HCT116 (cell line): ENCODE data around the gene POLR3GL. TPM values are rescaled to one million over a fixed set of nuclear protein-coding genes. Genes with fewer than 3 reads are reported as not detected.
A peak's percentile ranks its signal among the peaks of the same experiment; 100 is the strongest.

Experiments
- ATAC-seq: fragments of 200-7000 bp; cut with Tn5 transposase; 2 replicates; pipeline ENCODE4 v1.9.1; 2020; ENCODE audit warnings: mild to moderate bottlenecking, moderate library complexity
- BruUV-seq: library from RNA; stranded (reverse); fragments of 400-500 nt; replicated peaks from 2 replicates; lab custom pipeline; 2021; lab: Mats Ljungman, UMichigan
- CTCF ChIA-PET: fragments of 300-600 bp; sonication (Branson Sonifier 250); formaldehyde crosslinking; loops from one replicate; lab custom pipeline; 2021; ENCODE audit warnings: antibody characterized with exemption; lab: Charles Lee
- POLR2A ChIA-PET: fragments of 300-600, 350-600 bp; sonication (Branson Sonifier 250); formaldehyde crosslinking; loops from one replicate; lab custom pipeline; 2021; ENCODE audit warnings: antibody characterized with exemption; lab: Charles Lee
- RAD21 ChIA-PET, 2 experiments: fragments of 300-600 bp; sonication (Branson Sonifier 250); formaldehyde crosslinking; loops; one replicate each; lab custom pipeline; 2023; ENCODE audit warnings: low total read pairs in 2 of 2; ENCODE audit not compliant: uncharacterized antibody in 2 of 2, unreplicated experiment in 2 of 2, low non-redundant PET in 1 of 2; lab: Charles Lee
- DNase-seq: peaks from one replicate; pipeline ENCODE4 v3.0.0-alpha.2; 2010; ENCODE audit warnings: low read depth, low spot score
- H2AFZ ChIP-seq: fragments of 200-600 bp; shearing (Covaris generic), sonication (generic); 2 replicates; pipeline ENCODE4 v1.6.1; 2017; ENCODE audit warnings: low read depth, mixed run types, mixed read lengths, antibody characterized with exemption, low read length; ENCODE audit not compliant: poor library complexity, severe bottlenecking
- H3K27ac ChIP-seq: 2 replicates; pipeline ENCODE4 v1.5.1; 2012; ENCODE audit warnings: low read depth, low read length
- H3K27me3 ChIP-seq: fragments of 200-600 bp; sonication (generic); 2 replicates; pipeline ENCODE4 v1.6.1; 2016; ENCODE audit warnings: mixed run types, low read length, mixed read lengths; ENCODE audit not compliant: insufficient read depth
- H3K36me3 ChIP-seq, 2 experiments: fragments of 200-500 bp in 1 of 2; fragments of 200-600 bp in 1 of 2; sonication (Bioruptor generic) in 1 of 2; sonication (generic) in 1 of 2; 2 replicates each; pipeline versions ENCODE4 v1.5.1 to v1.6.1; 2014 to 2016; ENCODE audit warnings: low read length in 2 of 2, inconsistent platforms in 1 of 2, mixed read lengths in 1 of 2, mixed run types in 1 of 2; ENCODE audit not compliant: insufficient read depth in 2 of 2, control insufficient read depth in 1 of 2
- H3K4me1 ChIP-seq, 2 experiments: fragments of 200-600 bp in 1 of 2; sonication (generic) in 1 of 2; 2 replicates each; pipeline versions ENCODE4 v1.5.1 to v1.6.1; 2012 to 2017; ENCODE audit warnings: low read length in 2 of 2, inconsistent platforms in 1 of 2, mild to moderate bottlenecking in 1 of 2, mixed read lengths in 1 of 2, mixed run types in 1 of 2, moderate library complexity in 1 of 2; ENCODE audit not compliant: insufficient read depth in 2 of 2, control insufficient read depth in 1 of 2
- H3K4me2 ChIP-seq: fragments of 200-600 bp; sonication (generic); 2 replicates; pipeline ENCODE4 v1.6.1; 2017; ENCODE audit warnings: mixed run types, low read length, mixed read lengths
- H3K4me3 ChIP-seq, 2 experiments: fragments of 200-600 bp in 1 of 2; sonication (generic) in 1 of 2; replicated peaks in 1 of 2; 2 replicates each; pipeline ENCODE4 v1.5.1; 2011 to 2016; ENCODE audit warnings: low read length in 2 of 2, control low read depth in 1 of 2, low read depth in 1 of 2, mild to moderate bottlenecking in 1 of 2, mixed read lengths in 1 of 2, mixed run types in 1 of 2
- H3K79me2 ChIP-seq: fragments of 200-600 bp; sonication (generic); 2 replicates; pipeline ENCODE4 v1.6.1; 2017; ENCODE audit warnings: mild to moderate bottlenecking, mixed run types, low read length, moderate library complexity, mixed read lengths; ENCODE audit not compliant: insufficient read depth
- H3K9ac ChIP-seq: fragments of 200-600 bp; sonication (generic); 2 replicates; pipeline ENCODE4 v1.6.1; 2016; ENCODE audit warnings: low read length, mixed read lengths
- H3K9me2 ChIP-seq: fragments of 200-600 bp; sonication (generic), shearing (Covaris generic); 2 replicates; pipeline ENCODE4 v1.6.1; 2017; ENCODE audit warnings: mixed run types, mild to moderate bottlenecking, moderate library complexity; ENCODE audit not compliant: insufficient read depth
- H3K9me3 ChIP-seq, 2 experiments: fragments of 200-500 bp in 1 of 2; fragments of 200-600 bp in 1 of 2; sonication (Bioruptor generic) in 1 of 2; sonication (generic) in 1 of 2; 2 replicates each; pipeline ENCODE4 v1.6.1; 2014 to 2017; ENCODE audit warnings: low read length in 2 of 2, mixed read lengths in 2 of 2, inconsistent platforms in 1 of 2, low read depth in 1 of 2, mild to moderate bottlenecking in 1 of 2, mixed run types in 1 of 2, moderate library complexity in 1 of 2; ENCODE audit not compliant: control insufficient read depth in 1 of 2, insufficient read depth in 1 of 2
- H4K20me1 ChIP-seq: fragments of 200-600 bp; sonication (generic), shearing (Covaris generic); 2 replicates; pipeline ENCODE4 v1.6.1; 2017; ENCODE audit warnings: mixed run types, mild to moderate bottlenecking, moderate library complexity; ENCODE audit not compliant: insufficient read depth
- CBX3 ChIP-seq: IDR thresholded peaks from 2 replicates; pipeline ENCODE4 v1.6.1; 2012; ENCODE audit warnings: low read depth
- CTCF ChIP-seq, 3 experiments: fragments of 200-600 bp in 1 of 3; sonication (generic) in 1 of 3; IDR thresholded peaks in 2 of 3; conservative IDR thresholded peaks in 1 of 3; 2 replicates each; pipeline ENCODE4 v1.5.1; 2012 to 2017; ENCODE audit warnings: low read depth in 2 of 3, low read length in 2 of 3, antibody characterized with exemption in 1 of 3, borderline replicate concordance in 1 of 3, control low read depth in 1 of 3, mild to moderate bottlenecking in 1 of 3, mixed read lengths in 1 of 3, mixed run types in 1 of 3, moderate library complexity in 1 of 3; ENCODE audit not compliant: insufficient read depth in 1 of 3
- ELF1 ChIP-seq: IDR thresholded peaks from 2 replicates; pipeline ENCODE4 v1.6.1; 2012; ENCODE audit warnings: low read depth, borderline replicate concordance
- MAX ChIP-seq: IDR thresholded peaks from 2 replicates; pipeline ENCODE4 v1.6.1; 2012
- POLR2AphosphoS5 ChIP-seq: IDR thresholded peaks from 2 replicates; pipeline ENCODE4 v1.6.1; 2011; ENCODE audit warnings: mild to moderate bottlenecking, low read depth, low read length, moderate library complexity
- REST ChIP-seq: IDR thresholded peaks from 2 replicates; pipeline ENCODE4 v1.6.1; 2012; ENCODE audit warnings: low read depth
- SIN3A ChIP-seq: IDR thresholded peaks from 2 replicates; pipeline ENCODE4 v1.6.1; 2012; ENCODE audit warnings: low read depth
- intact Hi-C: fragments of 100-400 bp; cut with micrococcal nuclease; formaldehyde crosslinking; loops from 2 replicates; pipeline ENCODE4 v1.10.0; 2022
- total RNA-seq: library from RNA; stranded (reverse); gene quantifications from one replicate; pipeline ENCODE4 v1.2.1, GENCODE V29; 2021; ENCODE audit not compliant: unreplicated experiment

Gene POLR3GL
- total RNA-seq, 1 experiment from 2014 or later = 17.9 TPM

- no peak overlapping the region for H3K9ac ChIP-seq
- no peaks in the 10 kb centered on the region for H3K27me3 ChIP-seq
- intact Hi-C loops = no loop called here
- no peak overlapping the region for H3K4me3 ChIP-seq
- TF ChIP-seq SIN3A = no peak
- TF ChIP-seq MAX = no peak
- TF ChIP-seq POLR2AphosphoS5 = no peak
- TF ChIP-seq CBX3 = no peak
- TF ChIP-seq CTCF (IDR thresholded peaks at IDR 0.05 in 2 of 3, conservative IDR thresholded peaks at IDR 0.05 in 1 of 3; ENCODE audit: borderline replicate concordance in 1 of 3, insufficient read depth in 1 of 3, low read depth in 2 of 3, low read length in 2 of 3) = no peak
- no peak for TF ChIP-seq REST
- no peak for TF ChIP-seq ELF1
- no peaks in the 10 kb centered on the region for H3K36me3 ChIP-seq
- no peaks in the 10 kb centered on the region for H3K9me3 ChIP-seq
- H4K20me1 ChIP-seq = no peaks in the 10 kb centered on the region
- ATAC-seq (no peak), DNase-seq (no peak)
- RAD21 ChIA-PET = no interaction called here
- peak overlapping the region; percentile 48 for H2AFZ ChIP-seq
- POLR2A ChIA-PET = interaction anchor here (0.7 to 1.3 kb wide), 2 partner anchors 11 to 33 kb away, joined by 4 read pairs; no protein-coding TSS in a partner anchor
- no TSS peak for BruUV-seq
- no peak overlapping the region for H3K27ac ChIP-seq
- no peak overlapping the region for H3K4me2 ChIP-seq
- CTCF ChIA-PET = interaction anchor here (2.2 to 2.3 kb wide), 2 partner anchors 17 kb away, joined by 7 to 11 read pairs; no protein-coding TSS in a partner anchor
- peaks cover 13 to 19% of the 10 kb centered on the region in 2 experiments for H3K4me1 ChIP-seq
- no peaks in the 10 kb centered on the region for H3K9me2 ChIP-seq
- no peaks in the 10 kb centered on the region for H3K79me2 ChIP-seq
Measured at GRCh38 chr1:145990249-145990855, 25.9 kb downstream of the POLR3GL start.
